ENCODE results near the gene TRPC6.

GRCh38 chr11:101521821-101522220 lies 62.0 kb downstream of the TRPC6 start:
- no peak for TF ChIP-seq CTCF (IDR thresholded peaks at IDR 0.05; ENCODE audit: insufficient read depth, low read length)
- TF ChIP-seq REST (IDR thresholded peaks at IDR 0.05; ENCODE audit: insufficient replicate concordance, low read depth), result no peak
- no peak for TF ChIP-seq POLR2AphosphoS5 (IDR thresholded peaks at IDR 0.05; ENCODE audit: low read depth)

Data from HL-60 (cell line).